Colon (tissue), 2 donors: Measurements from ENCODE around the gene ZNF691.
"Not testable (repeated sequence)": the region's sequence is repeated elsewhere in the genome, so short reads cannot be mapped to it uniquely, and the experiment has no call there.

ENCODE experiments used
- FAIRE-seq: peaks from 2 replicates; lab custom pipeline; 2012; peaks lifted over from hg19 to GRCh38; lab: Jason Lieb, UNC
- donor health status: control.
- donor health status: control.

ZNF691 gene

DNA sequence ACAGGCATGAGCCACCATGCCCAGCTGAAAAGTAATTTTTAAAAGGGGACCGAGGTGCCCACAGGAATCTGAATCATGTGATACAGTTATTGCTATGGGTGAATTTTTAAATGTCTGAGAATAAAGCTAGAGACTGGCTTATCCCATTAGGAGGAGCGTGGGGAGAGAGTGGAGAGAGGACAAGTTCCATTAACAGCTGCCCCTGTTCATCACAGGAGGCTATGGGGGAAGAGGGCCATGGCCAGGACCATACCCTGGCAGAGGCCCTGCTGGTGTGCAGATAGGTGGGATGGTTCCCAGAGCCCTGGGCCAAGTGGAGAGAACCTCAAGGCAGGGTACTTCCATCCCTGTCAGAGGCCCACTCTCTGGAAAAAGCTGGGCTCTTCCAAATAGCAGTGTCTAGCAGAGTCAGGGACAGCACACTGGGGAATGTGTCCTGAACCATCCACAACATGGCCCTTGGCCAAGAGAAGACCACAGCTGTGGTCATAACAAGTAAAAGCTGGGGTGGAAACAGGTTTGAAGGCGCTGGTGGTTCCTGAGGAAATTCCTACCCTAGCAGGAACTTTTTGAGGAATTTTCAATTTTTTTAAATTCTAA is 13.7 kb upstream of the ZNF691 start:
- FAIRE-seq: no peak

DNA sequence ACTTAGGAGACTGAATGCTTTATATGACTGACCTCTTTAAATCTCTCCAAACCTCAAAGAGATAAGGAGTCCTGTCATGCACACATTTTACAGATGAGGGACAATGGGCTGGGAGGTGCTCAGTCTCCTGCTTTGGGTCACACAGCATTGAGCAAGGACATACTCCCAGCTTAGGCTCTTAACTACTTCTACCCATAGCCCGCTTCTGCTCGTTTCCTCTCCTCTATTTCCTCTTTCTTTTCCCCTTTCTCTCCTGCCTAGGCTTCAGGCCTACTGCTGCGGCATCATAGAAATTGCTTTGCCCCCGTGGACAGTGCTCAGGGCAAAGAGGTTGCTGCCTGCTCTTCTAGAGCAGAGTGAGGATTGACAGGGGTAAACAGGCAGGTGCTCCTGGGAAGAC is 12.4 kb upstream of the ZNF691 start:
- no peak for FAIRE-seq

DNA sequence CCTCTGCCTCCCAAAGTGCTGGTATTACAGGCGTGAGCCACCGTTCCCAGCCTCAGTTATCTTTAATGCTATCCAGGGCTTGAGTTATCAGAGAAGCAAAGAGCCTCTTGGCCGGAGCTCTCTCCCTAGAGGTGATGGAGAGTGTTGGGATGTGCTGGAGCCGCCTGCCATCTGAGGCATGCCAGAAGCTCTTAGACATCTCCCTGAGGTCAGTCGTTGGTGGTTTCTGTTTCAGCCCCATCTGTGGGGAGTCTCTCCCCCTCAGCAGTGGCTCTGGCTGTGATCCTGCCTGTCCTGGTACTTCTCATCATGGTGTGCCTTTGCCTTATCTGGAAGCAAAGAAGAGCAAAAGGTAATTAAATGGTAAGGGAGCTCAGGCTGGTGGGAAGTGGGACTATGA is 11.6 kb upstream of the ZNF691 start:
- FAIRE-seq: no peak

DNA sequence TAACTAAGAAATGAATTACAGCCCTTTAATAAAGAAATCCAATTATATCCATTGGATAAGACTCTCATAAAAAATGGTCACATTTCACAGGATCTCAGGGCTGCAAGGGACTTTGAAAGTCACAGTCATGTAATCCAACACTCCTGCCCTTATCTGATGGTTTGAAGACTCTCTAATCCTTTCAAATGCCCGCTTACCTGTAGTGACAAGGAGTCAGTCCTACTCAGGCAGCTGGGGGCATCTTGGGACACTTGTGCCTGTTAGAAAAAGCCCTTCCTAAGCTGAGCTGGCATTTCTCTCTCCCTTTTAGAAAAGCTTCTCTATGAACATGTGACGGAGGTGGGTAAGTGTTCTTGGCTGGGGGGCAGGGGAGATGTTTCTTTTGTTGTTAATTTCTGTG is 11.0 kb upstream of the ZNF691 start:
- no peak for FAIRE-seq

DNA sequence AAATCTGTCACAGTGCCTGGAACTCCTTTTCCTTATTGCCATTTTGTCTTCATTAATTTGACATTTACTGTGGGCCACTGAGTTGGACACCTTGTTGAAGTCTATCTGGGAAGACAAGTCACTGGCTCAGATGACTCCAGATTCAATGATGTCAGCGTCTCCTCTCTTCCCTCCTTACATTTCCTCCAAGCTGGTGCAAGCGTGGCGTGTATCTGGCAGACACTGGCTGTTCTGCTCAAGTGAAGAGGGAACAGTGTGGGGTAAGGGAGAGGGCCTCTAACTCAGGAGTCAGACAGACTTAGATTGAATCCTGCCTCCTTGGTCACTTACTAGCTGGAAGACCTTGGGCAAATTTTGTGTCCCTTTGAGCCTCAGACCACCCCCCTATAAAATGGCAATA is 8.7 kb upstream of the ZNF691 start:
- no peak for FAIRE-seq

DNA sequence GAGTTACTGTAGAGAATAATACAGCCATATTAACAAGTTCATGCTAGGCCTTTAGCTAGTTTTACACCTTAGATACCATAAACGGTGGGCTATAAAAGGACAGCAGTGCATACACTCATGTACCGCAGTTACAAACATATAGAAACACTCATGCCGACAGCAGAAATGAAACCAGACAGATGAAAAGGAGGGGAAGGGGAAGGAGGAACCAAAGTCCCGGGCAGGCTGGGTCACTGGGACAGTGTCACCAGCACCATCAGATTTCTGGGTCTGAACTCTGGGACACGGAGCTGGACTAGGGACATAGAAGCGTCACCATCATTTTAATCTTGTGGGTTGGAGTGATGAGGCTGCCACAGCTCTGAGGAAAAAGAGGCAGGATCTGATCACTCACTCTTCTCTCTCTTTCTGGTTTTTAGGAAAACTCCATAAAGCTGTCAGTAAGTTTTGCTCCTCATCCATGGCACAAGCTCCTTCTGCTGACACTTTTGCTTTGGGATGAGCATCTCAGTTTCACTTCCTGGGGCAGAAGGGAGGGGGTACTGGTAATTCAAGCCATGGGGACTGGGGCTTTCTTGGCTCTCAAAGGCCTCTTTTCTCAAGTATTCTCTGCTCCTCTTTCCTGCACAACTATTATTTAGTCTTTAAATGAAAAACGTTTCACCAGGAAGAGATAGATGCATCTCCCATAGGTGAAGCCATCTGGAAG is 7.8 kb upstream of the ZNF691 start:
- FAIRE-seq: no peak

DNA sequence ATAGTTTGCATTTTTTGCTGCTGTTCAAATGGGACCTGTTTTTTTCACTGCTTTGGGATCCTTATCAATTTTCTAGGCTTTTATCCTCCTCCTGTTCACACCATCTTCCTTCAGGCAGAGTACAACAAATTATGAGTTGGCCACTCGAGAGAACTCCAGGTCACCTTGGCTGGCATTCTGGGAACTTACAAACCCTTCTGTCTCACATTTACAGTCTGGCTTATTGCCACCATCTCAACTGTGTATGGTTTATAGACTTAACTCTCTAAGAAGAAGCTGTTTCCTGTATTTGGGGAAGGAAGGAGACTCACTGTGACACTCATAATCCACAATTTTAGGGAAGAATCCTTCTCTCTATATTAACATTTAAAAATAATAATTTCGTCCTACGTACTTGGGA is 5.4 kb upstream of the ZNF691 start:
- no peak for FAIRE-seq

DNA sequence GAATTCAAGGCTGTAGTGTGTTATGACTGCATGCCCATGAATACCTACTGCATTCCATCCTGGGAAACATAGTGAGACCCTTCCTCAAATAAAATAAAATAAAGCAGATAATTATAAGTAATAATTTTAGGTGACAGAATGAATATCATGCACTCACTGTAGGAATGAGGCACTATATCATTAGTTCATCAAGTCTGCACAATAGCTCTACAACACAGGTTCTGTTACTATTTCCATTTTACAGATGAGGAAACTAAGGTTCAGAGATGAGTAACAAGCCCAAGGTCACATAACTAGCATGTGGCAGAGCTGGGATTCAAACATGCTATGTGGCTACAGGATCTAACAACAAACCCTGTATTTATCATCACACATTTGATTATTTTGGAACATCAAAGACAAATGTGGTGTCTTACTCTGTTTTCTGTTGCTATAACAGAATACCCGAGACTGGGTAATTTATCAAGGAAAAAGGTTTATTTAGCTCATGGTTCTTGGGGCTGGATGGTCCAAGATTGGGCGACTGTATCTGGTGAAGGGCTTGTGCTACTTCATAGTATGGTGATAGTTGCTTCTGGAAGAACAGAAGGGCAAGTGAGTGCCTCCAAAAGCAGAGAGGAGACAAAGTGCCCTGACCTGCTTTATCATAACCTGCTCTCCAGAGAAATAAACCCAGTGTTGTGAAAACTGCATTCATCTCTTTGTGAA is 4.8 kb upstream of the ZNF691 start:
- FAIRE-seq: no peak

DNA sequence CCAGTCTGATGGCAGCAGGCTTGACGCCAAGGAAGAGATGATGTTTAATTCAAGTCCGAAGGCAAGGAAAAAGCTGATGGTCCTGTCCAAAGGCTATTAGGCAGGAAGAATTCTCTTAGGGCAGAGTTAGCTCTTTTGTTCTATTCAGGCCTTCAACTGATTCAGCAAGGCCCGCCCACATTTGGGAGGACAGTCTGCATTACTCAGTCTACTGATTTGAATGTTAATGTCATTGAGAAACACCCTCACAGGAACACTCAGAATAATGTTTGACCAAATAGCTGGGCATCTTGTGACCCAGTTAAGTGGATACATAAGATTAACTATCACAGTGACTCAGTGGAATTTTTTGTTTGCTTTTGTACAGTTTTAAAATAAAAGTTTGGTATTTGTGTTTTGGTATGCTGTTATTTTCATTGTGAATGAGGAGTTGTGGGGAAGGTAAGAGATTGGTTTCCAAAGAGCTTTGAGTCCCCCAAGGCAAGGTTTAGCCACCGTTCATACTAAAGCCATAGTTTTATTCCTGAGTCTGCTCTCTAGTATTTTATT is 1.7 kb upstream of the ZNF691 start:
- FAIRE-seq: no peak

DNA sequence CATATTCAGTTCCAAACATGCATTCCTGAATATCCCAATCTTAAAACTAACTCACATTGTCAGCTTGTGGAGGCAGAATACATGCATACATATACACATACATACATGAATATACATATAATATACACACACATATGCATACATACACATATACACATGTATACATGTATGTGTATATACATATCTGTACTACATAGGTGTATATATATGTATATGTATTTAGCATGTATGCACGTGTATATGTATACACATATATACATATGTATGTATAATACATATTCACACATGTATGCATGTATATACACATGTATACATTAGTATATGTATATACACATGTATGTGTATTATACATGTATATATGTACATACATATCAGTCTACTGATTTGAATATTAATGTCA is 1.2 kb upstream of the ZNF691 start:
- no peak for FAIRE-seq

DNA sequence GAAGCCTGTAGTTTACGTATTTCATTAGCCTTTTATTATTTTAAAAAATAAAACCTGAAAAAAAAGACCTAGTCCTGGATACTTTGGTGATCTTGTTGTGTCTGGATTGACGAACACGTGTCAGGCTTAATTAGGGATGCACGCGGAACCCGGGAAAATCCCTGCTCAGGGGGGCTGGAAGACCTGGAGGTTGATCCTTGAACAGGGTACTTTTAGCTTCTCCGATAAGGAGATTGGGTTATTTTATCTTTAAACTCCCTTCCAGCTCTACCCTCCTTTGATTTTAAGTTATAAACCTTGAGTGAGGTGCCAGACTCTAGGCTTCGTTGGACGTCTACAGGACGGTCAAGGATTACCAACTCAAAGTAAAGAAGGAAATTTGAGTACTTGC is 552 bp upstream of the ZNF691 start:
- no peak for FAIRE-seq

DNA sequence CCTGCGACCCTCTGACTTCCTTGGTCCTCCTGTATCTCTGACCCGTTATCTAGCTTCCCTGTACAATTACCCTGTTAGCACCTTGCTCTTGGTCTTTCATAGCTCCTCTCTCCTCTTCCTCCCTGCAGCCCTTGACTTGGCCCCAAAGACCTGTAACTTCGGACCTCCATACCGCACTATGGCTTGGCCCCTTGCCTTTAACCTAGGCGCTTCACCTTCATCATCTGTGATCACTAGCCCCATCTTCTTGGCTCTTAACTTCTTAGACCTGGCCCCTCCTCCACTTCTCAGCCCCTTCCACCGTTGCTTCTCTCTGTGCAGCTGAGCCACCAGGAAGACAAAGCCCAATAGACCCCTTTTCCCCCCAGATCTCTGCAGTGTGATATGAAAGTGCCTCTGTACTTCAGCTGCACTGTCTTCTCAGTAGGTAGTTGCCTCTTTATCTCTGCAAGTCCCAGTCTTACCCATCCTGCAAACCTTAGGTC is 740 bp downstream of the ZNF691 start:
- no peak for FAIRE-seq

DNA sequence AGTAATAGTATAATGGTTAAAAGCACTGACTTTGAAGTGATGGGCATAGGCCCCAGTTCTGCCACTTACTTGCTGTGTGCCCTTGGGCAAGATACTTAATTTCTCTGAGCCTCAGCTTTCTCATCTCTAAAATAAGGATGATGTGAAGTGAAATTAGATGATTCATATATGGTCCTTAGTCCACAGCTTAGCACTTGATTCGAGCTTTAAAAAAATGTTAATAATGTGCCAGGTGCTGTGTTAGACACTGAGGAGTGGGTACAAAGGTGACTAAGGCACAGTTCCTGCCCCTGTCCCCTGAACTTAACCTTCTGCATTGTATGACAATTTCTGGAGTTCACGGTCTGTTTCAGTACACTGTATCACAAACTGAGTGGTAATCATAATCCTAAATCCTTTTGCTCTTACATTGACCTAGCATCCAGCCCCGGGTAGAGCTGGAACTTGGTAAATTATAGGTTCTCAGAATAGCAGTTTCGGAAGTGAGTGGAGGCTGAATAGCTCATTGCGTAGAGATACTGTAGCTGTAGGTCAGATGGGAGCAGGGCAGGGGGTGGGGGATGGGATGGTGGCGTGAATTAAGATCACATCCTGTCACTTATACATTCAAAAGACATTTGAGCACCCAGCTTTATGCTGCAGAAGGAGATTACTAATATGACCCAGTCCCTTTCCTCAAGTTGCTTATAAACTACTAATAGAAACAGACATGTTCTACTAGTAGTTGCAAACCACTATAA is 1.5 kb downstream of the ZNF691 start:
- no peak for FAIRE-seq

DNA sequence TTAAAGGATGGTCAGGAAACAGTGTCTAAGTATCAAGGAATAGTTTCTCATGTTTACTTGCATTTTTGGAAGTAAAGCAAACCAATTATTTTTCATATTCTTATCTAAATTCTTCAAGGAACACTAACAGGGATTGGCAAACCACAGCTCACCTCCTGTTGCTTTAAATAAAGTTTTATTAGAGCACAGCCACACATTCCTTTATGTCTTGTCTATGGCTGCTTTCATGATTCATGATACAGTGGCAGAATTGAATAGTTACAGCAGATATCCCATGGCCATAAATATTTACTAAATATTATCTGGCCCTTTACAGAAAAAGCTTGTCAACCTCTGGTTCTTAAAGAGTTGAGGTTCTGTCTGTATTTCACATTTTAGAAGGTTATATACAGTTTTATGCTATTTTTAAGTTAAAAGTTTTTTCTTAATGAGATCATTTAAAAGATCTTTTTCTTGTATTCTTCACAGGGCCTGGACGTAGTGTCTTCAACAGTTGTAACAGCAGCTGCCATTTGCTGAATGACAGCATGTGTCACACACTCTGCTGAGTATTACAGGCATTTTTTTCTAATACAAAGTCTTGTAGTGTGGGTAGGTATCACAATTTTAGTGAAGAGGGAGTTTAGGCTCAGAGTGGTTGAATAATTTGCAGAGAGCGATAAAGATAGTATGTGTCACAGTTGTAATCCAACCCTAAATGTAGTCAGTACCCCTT is 2.6 kb downstream of the ZNF691 start:
- no peak for FAIRE-seq

DNA sequence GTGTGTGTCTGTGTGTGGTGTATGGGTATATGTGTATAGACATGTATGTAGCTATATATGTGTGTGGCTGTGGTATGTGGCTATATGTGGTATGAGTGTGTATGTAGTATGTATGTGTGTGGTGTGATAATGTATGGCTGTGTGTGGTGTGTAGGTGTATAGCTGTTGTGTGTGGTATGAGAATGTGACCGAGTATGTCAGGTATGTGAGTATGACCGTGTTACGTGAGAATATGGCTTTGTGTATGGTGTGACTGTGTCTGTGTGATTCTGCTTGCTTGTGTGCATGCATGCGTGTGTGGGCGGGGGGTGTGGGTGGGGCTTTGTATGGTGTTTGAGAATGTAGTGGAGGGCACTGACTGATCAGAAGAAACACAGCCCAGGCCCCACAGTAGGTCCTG is 3.5 kb downstream of the ZNF691 start:
- FAIRE-seq: no peak

DNA sequence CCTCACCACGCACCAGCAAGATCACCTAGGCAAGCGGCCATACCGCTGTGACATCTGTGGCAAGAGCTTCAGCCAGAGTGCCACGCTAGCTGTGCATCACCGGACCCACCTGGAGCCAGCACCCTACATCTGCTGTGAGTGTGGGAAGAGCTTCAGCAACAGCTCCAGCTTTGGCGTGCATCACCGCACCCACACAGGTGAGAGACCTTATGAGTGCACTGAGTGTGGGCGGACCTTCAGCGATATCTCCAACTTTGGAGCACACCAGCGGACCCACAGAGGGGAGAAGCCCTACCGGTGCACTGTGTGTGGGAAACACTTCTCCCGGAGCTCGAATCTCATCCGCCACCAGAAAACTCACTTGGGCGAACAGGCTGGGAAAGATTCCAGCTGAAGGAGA is 5.0 kb downstream of the ZNF691 start:
- FAIRE-seq: no peak

DNA sequence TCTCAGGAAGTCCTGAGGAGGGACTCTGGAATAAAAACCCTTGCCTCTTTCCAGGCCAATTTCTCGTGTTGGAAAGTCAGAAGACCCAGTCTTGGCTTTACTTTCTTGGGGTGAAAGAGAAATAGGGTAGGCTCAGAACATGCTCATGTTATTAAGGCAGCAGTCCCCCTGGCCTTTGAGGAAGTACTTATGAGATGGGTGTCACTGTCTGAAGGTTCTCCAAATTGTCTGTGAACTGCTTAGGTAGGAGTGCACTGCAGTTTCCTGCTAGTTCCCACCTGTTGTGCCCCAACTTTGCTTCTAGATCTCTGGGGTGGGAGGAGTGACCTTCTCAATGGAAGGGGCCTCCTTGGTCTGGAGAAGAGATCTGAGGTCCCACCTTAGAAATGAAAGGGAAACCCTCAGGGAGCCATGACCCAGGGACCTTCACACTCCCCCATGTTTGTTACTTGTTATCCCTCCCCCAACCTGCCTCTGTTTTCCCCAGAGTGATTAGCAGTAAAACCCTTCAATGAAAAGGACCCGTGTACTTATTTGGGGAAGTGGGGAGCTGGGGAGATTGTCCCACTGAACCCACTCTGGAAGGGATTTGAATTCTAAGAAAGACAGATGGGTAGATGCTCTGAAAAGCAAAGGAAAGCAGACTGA is 5.7 kb downstream of the ZNF691 start:
- FAIRE-seq: no peak

DNA sequence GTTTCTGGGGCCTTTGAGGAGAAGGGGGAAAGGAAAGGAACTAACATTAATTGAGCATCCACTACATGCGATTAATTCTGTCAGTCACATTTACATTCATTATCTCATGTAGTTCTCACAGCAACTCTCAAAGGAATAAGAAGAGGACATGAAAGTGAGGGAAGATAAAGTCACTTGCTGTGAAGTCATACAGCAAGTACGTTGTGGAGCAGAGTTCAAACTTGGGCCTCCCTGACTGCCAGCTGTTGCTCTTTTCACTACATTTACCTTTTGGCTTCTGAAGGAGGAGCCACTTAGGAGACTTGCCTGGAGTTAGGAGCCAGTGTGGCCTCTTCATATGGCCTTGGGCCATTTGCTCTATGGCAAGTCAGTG is 6.2 kb downstream of the ZNF691 start:
- no peak for FAIRE-seq

DNA sequence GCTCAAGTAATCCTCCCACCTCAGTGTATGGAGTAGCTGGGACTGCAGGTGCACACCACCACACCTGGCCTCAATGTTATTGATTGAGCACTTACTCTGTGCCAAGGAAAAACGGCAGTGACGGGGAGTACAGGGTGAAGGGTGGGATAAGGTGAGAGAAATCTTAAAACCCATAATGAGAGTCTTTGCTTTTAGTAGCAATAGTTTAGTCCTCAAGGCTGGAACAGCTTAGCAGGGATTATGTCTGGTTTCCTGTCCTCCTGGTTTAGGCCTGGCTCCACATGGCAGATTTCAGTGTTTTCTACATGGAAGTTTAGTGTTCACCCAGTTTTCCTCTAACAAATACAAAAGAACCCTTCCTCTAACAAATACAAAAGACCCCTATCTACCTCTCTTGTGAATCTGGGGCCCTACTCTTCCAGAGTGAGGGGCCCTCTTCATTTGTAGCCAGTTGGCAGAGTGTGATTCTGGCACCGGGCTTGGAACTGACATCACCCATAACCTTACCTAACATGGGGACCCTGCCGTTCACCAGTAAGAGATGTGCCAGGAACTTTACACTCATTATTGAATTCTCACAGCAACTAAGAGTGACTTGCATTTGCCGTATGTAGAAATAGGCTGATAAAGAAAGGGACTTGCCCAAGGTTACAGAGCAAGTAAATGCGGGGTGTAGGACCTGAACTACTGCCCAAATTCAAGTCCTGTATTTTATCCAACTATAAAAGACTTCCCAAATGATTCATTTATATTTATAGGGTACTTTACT is 6.9 kb downstream of the ZNF691 start:
- FAIRE-seq: no peak

DNA sequence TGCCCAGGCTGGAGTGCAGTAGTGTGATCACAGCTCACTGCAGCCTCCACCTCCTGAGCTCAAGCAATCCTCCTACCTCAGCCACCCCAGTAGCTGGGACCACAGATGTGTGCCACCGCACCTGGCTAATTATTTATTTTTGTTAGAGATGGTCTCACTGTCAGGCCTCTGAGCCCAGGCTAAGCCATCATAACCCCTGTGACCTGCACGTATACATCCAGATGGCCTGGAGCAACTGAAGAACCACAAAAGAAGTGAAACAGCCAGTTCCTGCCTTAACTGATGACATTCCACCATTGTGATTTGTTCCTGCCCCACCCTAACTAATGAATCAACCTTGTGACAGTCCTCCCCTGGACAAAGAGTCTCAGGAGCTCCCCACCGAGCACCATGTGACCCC is 10.1 kb downstream of the ZNF691 start:
- FAIRE-seq: not testable (repeated sequence)

DNA sequence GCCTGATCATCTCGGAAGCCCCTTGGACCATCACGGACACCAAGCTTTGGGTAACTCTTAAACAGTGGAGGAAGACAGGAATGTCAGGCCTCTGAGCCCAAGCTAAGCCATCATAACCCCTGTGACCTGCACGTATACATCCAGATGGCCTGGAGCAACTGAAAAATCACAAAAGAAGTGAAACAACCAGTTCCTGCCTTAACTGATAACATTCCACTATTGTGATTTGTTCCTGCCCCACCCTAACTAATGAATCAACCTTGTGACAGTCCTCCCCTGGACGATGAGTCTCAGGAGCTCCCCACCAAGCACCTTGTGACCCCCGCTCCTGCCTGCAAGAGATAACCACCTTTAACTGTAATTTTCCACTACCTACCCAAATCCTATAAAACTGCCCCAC is 13.0 kb downstream of the ZNF691 start:
- not testable (repeated sequence) for FAIRE-seq
